Endodermal cell (in vitro differentiated cells): Measurements from ENCODE around the gene STAT1. TPM values are rescaled to one million over a fixed set of nuclear protein-coding genes. Genes with fewer than 3 reads are reported as not detected.

Source experiments
- DNase-seq: peaks from one replicate; pipeline ENCODE4 v3.0.0-alpha.2; 2017
- H3K27ac ChIP-seq: 2 replicates; pipeline ENCODE4 v1.5.1; 2013; ENCODE audit warnings: mild to moderate bottlenecking, low read depth, low read length, moderate library complexity
- H3K27me3 ChIP-seq: 2 replicates; pipeline ENCODE4 v1.6.1; 2013; ENCODE audit warnings: mild to moderate bottlenecking, low read length, moderate library complexity; ENCODE audit not compliant: insufficient read depth, control insufficient read depth, poor library complexity, severe bottlenecking
- H3K36me3 ChIP-seq: 2 replicates; pipeline ENCODE4 v1.7.0; 2013; ENCODE audit warnings: mild to moderate bottlenecking, low read length, moderate library complexity; ENCODE audit not compliant: control insufficient read depth, insufficient read depth
- H3K4me1 ChIP-seq: one replicate; pipeline ENCODE4 v1.7.0; 2013; ENCODE audit warnings: low read length; ENCODE audit not compliant: control insufficient read depth, insufficient read depth
- H3K4me3 ChIP-seq: 2 replicates; pipeline ENCODE4 v1.5.1; 2013; ENCODE audit warnings: mild to moderate bottlenecking, low read length, moderate library complexity
- H3K9ac ChIP-seq: 2 replicates; pipeline ENCODE4 v1.6.1; 2013; ENCODE audit warnings: mild to moderate bottlenecking, low read length, moderate library complexity; ENCODE audit not compliant: poor library complexity, severe bottlenecking; ENCODE audit errors: extremely low read depth
- H3K9me3 ChIP-seq: 2 replicates; pipeline ENCODE4 v1.6.1; 2013; ENCODE audit warnings: mild to moderate bottlenecking, low read length, moderate library complexity; ENCODE audit not compliant: control insufficient read depth
- H3K27ac Mint-ChIP-seq: 2 replicates; pipeline ENCODE4 v1.8.0; 2020; ENCODE audit warnings: mixed read lengths
- H3K27me3 Mint-ChIP-seq: 2 replicates; pipeline ENCODE4 v1.8.0; 2021; ENCODE audit warnings: mild to moderate bottlenecking, mixed read lengths; ENCODE audit not compliant: insufficient read depth
- H3K36me3 Mint-ChIP-seq: 2 replicates; pipeline ENCODE4 v1.8.0; 2020; ENCODE audit warnings: low read depth, mixed read lengths
- H3K4me1 Mint-ChIP-seq: 2 replicates; pipeline ENCODE4 v1.8.0; 2020; ENCODE audit warnings: mixed read lengths
- H3K4me3 Mint-ChIP-seq: 2 replicates; pipeline ENCODE4 v1.8.0; 2020; ENCODE audit warnings: mild to moderate bottlenecking, moderate library complexity, mixed read lengths
- H3K9me3 Mint-ChIP-seq: 2 replicates; pipeline ENCODE4 v1.8.0; 2020; ENCODE audit warnings: mild to moderate bottlenecking, mixed read lengths
- WGBS, 2 experiments: methylation state at CpG; one replicate each; pipeline versions ENCODE4 v1.1.5 to v1.1.7; 2013; ENCODE audit warnings: missing lambda C conversion rate in 2 of 2, mixed read lengths in 1 of 2; ENCODE audit not compliant: insufficient coverage in 1 of 2, insufficient read length in 1 of 2; 5-methylcytosine and 5-hydroxymethylcytosine counted together
- total RNA-seq, 2 donors: library from RNA; stranded (reverse); fragmentation: NEBNext Ultra II Directional in 1 of 2; extraction: Animal tissue kit (Norgen Biotek cat#: 25700) in 1 of 2; gene quantifications; 2 replicates in 1 of 2; 3 replicates in 1 of 2; pipeline ENCODE4 v1.2.1, GENCODE V29; 2021
- TF ChIP-seq, protein P1 (sequence below): fragments of 200-600 bp; sonication (generic); conservative IDR thresholded peaks from 2 replicates; pipeline ENCODE4 v1.5.0; 2021; ENCODE audit warnings: antibody characterized with exemption, mild to moderate bottlenecking

STAT1 gene
- total RNA-seq, 2 donors from 2014 or later = 48.3 to 74.4 TPM

- WGBS, 2 experiments = 96 to 98% methylated on average over 5 of the region's 5 CpGs
- Histone ChIP-seq H3K36me3 (peaks cover 98% of the 10 kb centered on the region), H3K9me3 (peaks cover 10% of the 10 kb centered on the region), H3K27me3 (no peaks in the 10 kb centered on the region), H3K9ac (no peak overlapping the region), H3K27ac (no peak overlapping the region), H3K4me1 (no peaks in the 10 kb centered on the region), H3K4me3 (no peak overlapping the region)
- peaks cover 5% of the 10 kb centered on the region for H3K9me3 Mint-ChIP-seq
- H3K4me3 Mint-ChIP-seq = no peak overlapping the region
- H3K4me1 Mint-ChIP-seq = peaks cover 3% of the 10 kb centered on the region
- TF ChIP-seq, protein P1, sequence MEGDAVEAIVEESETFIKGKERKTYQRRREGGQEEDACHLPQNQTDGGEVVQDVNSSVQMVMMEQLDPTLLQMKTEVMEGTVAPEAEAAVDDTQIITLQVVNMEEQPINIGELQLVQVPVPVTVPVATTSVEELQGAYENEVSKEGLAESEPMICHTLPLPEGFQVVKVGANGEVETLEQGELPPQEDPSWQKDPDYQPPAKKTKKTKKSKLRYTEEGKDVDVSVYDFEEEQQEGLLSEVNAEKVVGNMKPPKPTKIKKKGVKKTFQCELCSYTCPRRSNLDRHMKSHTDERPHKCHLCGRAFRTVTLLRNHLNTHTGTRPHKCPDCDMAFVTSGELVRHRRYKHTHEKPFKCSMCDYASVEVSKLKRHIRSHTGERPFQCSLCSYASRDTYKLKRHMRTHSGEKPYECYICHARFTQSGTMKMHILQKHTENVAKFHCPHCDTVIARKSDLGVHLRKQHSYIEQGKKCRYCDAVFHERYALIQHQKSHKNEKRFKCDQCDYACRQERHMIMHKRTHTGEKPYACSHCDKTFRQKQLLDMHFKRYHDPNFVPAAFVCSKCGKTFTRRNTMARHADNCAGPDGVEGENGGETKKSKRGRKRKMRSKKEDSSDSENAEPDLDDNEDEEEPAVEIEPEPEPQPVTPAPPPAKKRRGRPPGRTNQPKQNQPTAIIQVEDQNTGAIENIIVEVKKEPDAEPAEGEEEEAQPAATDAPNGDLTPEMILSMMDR = no peak
- H3K36me3 Mint-ChIP-seq = peaks cover 84% of the 10 kb centered on the region
- no peak for DNase-seq
- H3K27me3 Mint-ChIP-seq = no peaks in the 10 kb centered on the region
- H3K27ac Mint-ChIP-seq = no peak overlapping the region
These were observed 26.0 kb downstream of the STAT1 start for GRCh38 chr2:190987938-190988337.

DNA sequence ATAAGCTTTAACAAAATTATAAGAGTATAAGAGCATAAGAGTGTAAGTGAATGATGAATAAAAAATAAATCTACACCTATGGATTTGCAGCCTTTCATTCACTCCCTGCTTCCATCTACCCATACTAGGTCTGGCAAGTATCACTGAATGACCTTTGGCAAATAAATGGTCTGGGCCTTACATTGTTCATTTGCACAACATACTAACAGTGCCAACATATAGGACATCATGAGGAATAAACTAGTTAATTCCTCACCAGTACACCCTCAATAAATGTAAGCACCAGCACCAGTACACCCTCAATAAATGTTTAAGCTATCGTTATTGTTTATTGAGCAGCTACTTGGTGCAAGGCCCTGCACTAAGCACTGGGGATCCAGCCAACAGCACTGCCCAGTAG is 26.9 kb downstream of the STAT1 start:
- DNase-seq = no peak
- H3K9me3 ChIP-seq = peaks cover 15% of the 10 kb centered on the region
- Mint-ChIP-seq H3K36me3 (peaks cover 88% of the 10 kb centered on the region), H3K27me3 (no peaks in the 10 kb centered on the region), H3K27ac (no peak overlapping the region), H3K9me3 (peaks cover 5% of the 10 kb centered on the region), H3K4me3 (no peak overlapping the region), H3K4me1 (peaks cover 3% of the 10 kb centered on the region)
- H3K27me3 ChIP-seq = no peaks in the 10 kb centered on the region
- no peak overlapping the region for H3K9ac ChIP-seq
- no peak overlapping the region for H3K27ac ChIP-seq
- H3K4me1 ChIP-seq = no peaks in the 10 kb centered on the region
- no peak overlapping the region for H3K4me3 ChIP-seq
- TF ChIP-seq, protein P1 = no peak
- H3K36me3 ChIP-seq = peaks cover 100% of the 10 kb centered on the region
- 100% methylated on average over 1 of the region's 1 CpG for WGBS, 2 experiments

DNA sequence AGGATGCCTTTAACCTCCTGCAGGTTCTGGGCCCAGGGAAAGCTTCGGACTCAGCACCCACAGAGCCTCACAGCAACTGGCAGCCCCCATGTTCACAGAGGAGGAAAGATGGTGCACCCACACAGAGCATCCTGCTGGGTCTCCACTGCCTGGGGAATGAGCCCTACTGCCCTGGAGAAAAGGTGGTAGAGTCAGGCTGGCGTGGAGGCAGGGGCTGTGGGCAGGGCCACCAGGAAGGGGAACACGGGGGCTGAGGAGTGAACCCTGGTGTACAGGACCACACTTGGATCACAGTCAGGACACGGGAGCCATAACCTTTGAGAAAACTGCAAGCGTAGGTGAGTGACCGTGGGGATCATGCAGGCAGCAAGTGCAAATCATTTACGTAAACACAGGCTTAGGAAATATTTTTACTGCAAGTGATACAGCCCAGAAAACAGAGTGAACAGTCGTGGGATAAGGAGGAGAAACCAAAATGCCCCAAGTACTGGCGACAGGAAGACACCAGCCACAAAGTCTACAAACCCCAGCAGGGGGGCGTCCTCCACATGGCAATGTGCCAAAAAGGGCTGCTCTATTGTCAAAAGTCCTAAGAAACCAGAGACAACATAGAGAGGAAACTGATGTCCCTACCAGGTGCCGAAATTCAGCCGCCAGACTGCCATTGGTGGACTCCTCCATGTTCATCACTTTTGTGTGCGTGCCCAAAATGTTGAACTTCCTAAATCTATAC is 27.6 kb downstream of the STAT1 start:
- H3K4me3 Mint-ChIP-seq = no peak overlapping the region
- DNase-seq = no peak
- Histone ChIP-seq H3K4me1 (no peaks in the 10 kb centered on the region), H3K9me3 (peaks cover 15% of the 10 kb centered on the region), H3K36me3 (peaks cover 100% of the 10 kb centered on the region), H3K9ac (no peak overlapping the region), H3K27me3 (no peaks in the 10 kb centered on the region), H3K4me3 (no peak overlapping the region), H3K27ac (no peak overlapping the region)
- H3K36me3 Mint-ChIP-seq = peaks cover 93% of the 10 kb centered on the region
- no peaks in the 10 kb centered on the region for H3K27me3 Mint-ChIP-seq
- peaks cover 5% of the 10 kb centered on the region for H3K9me3 Mint-ChIP-seq
- H3K4me1 Mint-ChIP-seq = peaks cover 7% of the 10 kb centered on the region
- peak overlapping the region; percentile 19 for H3K27ac Mint-ChIP-seq
- WGBS, 2 experiments = 94 to 95% methylated on average over 6 to 13 of the region's 13 CpGs
- TF ChIP-seq, protein P1 = no peak
